ENCODE data around the gene CPAMD8.
A peak's percentile ranks its signal among the peaks of the same experiment; 100 is the strongest.

CPAMD8 gene

DNA sequence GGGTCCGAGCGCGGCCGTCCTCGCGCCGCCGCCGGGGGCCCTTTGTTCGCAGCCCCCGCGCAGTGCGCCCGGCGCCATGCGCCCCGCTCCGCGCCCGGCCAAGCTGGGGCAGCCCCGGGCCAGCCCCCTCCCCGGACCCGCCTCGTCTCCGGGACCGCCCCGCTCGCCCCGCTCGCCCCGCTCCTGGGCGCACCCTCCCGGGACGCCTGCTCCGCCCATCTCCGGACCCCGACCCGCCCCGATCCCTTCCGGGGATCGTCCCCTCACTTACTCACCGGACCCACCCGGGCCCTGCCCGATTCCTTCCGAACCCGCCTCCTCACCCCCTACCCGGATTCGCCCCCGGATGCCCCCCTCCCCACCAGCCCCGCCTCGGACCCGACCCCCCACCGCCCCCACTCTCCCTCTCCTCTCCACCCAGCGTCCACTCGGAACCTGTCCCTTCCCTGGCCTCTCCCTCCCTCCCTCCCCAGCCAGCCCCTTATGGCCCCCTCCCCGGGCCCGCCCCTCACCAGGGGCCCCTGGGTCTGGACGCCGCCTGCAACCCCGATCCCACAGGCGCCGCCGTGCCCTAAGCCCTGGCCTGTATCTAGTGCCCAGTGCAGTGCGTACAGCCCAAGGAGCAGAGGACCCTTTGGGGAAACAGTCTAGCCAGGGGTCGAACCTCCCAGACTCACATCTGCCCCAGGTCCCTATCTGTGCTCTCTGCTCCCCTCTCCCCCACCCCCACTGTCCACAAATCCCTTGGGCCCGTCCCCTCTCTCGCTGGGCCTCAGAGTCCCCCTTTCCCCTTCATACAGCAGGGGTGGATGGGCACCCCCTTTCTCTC lies at the start of gene CPAMD8:
Gene CPAMD8, minus strand, starts transcription at position 105 of the 829 bp plus-strand sequence. CDS start 168 bp downstream, outside the sequence.
- ATAC-seq, result peak in 1 of 2 donors; percentile 20

DNA sequence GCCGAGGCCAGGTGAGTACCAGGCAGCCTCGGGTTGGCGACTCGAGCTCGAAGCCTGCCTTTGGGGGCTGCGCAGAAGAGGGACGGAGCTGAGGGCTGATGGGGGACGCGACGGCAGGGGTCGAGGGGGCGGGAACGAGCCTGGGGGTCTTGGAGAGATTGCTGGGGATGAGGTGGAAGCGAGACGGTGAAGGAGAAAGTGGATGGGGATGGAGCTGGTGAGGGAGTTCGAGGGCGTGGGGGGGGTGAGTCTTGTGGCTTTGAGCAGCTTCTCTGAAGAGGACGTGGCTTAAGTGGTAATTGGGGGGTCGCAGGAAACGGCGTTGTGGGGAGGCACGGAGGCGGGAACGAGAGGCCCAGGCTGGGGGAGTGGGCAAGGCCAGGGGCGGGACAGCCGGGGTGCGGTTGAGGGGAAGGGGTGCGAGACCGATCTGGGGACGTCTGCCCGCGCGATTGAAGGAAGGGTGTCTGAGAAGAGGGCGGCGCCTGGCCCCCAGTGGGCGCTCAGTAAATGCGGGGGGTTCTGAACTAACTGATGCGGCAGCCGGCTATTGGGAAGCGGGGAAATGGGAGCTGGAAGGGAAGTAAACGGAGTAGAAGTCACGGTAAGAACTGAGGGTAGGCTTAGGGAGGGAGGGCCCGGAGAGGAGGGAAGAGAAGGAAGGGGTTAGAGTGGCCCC lies 49.4 kb upstream of the CPAMD8 start:
- ATAC-seq, result no peak

DNA sequence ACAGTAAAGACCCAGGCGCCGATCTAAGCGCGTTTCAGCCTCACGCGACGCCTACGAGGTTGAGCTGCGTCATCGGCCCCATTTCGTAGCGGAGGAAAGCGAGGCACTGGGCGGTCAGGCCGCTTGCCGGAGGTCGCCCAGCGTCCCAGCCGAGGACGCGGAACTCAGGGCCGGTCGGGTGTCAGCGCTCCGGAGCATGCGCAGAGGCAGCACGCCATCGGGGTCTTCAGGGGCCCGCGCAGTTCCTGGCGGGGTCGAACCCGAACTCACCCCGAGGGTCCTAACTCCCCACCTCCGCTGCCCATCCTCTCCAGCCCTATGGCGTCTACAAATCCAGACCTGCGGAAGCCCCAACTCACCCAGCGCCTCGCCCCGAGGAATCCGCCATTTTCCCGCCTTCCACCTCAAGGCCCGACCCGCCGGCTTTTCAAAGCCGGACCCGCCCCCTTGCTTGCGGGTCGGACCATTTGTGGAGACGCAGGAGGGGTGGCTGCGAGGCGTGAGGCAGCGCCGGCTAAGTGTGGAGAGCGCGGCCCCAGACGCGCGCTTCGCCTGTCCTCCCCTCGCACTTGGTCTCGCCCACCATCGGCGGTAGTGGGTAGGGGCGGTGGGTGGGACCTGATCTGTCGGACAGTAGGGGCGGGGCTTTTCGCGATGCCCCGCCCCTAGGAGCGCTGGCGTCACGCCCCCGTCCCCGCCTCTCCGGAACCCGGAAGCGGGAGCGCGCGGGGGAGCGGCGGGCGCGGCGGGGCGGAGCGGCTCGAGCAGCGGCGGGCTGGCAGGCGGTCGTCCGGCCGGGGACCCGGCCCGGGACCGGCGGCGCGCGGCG lies 48.6 kb upstream of the CPAMD8 start, which contains the start of the genes HAUS8 and MYO9B:
Gene HAUS8, minus strand, starts transcription at position 418 of the 829 bp plus-strand sequence. Its CDS starts 30 bp downstream, at position 388.
Gene MYO9B, plus strand, starts transcription at position 743 of the 829 bp plus-strand sequence. CDS start 25,941 bp downstream, outside the sequence.
- peak; percentile 69 to 78 for ATAC-seq

DNA sequence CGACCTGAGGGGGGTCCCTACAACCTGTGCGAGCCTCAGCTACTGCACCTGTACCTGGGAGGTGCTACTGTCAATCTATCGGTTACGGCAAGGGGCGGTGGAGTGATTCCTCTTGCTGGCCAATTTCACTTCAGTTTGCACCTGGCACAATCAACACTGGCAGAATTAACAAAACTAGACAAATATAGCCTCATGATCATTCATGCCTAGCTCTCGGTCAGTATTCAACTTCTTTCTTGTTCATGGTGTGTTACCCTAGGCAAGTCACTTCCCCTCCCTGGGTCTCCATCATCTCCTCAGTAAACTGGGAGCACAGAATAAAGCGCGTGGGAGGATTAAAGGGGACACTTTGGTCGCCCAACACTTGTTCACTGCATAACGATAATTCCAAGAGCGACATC lies 48.0 kb upstream of the CPAMD8 start:
- no peak for ATAC-seq

DNA sequence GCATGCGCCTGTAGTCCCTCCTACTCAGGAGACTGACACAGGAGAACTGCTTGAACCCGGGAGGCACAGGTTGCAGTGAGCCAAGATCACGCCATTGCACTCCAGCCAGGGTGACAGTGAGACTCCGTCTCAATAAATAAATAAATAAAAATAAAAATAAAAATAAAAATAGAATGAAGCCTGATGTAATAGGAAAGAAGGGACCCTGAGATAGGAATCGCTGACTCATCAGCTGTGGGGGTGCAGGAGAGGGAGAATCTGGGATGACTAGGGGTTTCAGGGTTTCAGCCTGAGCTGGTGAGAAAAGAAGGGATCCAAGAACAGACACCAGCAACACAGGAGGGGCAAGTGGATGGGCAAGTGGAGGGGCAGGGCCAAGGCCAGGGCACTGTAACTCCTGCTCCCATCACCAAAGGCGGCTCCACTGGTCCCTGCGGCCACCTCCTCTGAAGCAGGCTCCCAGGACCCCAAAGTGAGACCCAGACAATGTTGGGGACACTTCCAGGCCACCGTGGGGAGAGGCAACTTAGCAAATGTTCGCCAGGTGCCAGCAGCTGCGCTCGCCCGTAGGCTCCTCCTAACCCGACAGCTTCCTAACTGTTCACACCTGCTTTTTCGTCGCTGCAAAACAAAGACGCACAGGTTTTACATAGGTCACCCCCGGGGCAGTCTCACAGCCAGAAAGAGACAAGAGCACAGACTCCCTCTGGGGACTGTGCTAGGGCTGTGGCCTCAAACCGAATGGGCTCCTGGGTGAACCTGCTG lies 47.4 kb upstream of the CPAMD8 start:
- no peak for ATAC-seq

DNA sequence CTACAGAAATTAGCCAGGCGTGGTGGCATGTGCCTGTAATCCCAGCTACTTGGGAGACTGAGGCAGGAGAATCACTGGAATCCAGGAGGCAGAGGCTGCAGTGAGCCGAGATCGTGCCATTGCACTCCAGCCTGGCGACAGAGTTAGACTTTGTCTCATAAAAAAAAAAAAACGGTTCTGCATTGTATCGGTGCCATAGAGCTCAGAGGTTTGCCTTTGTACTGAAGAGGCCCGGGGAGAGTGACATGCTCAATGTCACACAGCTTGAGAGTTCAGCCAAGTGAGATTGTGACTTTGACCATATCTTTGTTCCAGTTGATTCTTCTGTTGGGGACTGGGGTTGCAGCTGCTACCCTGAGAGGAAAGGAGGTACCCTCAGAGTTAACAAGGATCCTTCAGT lies 44.3 kb upstream of the CPAMD8 start:
- ATAC-seq, result no peak

DNA sequence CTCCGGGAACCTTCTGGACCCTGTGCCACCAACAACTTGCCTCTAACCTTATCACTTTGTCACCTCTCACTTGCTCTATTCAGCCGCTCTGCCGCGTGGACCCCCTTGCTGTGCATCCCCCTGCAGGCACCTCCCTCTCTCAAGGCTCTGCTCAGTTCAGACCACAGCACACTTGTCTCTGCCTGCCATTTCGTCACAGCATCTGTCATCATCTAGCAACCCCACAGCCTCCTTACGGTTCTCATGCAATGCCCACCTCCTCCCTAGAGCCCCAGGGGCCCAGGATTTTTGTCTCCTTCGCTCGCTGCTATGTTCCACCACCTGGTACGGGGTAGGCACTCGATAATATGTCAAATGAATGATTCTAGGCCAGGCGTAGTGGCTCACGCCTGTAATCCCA lies 43.8 kb upstream of the CPAMD8 start:
- ATAC-seq, result no peak

DNA sequence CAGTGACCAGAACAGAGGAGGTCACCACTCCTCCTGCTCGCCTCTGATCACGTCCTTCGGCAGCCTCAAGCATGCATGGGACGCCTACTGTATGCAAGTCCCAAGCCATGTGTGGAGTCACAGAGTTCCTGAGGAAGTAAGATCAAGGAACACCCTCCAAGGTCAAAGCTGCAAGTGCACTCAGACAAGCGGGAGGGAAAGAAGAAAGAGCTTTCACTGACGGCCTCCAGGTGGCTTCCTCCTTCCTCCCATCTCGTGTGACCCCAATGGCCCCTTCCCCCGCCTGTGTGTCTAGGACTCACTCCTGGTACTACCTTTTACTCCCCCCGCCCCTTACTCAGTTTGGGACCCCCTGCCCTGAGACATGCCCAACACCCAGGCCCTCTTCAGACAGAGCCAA lies 42.6 kb upstream of the CPAMD8 start:
- ATAC-seq, result no peak

DNA sequence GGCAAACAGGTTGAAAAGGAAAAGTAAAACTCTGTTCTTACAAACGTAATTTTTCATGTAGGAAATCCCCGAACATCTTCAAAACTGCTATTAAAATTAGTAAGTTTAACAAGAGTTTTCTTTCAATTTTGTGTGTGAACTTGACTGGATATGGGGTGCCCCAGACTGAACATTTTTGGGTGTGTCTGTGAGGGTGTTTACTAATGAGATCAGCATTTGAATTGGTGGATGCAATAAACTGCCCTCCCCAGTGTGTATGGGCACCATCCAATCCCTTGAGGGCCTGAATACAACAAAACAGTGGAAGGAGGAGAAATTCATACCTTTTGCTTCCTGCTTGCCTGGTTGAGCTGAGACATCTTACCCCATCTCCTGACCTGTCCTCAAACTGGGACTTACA lies 36.8 kb upstream of the CPAMD8 start:
- ATAC-seq, result peak; percentile 70 to 81

DNA sequence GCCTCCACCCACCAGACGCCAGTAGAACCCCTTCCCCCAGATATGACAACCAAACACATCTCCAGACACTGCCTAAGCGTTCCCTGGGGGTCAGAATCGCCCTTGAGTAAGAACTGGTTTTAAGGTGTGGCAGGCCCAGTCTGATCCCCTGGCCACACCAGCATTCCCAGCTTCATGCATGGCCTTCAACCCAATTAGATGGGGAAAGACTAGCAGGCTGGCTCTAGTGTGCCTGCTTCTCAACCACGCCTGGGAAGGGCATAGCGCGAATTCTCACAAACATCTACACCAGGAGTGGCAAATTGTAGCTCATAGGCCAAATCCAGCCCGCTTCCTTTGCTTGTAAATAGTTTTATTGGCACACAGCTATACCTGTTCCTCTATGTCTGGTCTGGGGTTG lies 35.1 kb upstream of the CPAMD8 start:
- ATAC-seq, result no peak

DNA sequence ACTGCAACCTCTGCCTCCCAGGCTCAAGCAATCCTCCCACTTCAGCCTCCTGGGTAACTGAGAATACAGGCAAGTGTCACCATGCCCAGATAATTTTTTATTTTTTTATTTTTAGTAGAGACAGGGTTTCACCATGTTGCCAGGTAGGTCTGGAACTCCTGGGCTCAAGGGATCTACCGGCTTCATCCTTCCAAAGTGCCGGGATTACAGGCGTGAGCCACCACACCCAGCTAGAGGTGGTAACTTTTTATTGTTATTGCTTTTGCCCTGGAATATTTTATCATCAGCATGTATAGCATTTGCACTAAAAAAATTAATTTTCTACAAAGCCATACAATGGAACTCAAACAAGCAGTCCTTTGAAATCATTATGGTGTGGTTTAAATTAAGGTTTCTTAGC lies 34.6 kb upstream of the CPAMD8 start:
- no peak for ATAC-seq

DNA sequence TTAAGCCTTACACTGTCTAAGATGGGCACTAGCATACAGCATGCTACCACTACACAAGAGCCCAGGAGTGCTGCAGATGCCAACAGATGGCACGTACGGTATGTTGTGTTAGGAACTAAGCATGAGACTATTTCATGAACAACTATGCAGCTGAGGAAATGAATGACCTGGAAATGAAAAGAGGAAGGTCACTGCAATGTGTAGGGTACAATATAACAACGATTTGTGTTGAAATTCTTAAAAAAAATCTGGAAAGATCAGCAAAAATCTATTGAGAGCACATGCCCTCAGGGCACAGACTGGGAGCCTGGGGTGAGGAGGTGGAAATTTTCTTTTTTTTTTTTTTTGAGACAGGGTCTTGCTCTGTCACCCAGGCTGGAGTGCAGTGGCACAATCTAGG lies 34.2 kb upstream of the CPAMD8 start:
- ATAC-seq, result no peak

DNA sequence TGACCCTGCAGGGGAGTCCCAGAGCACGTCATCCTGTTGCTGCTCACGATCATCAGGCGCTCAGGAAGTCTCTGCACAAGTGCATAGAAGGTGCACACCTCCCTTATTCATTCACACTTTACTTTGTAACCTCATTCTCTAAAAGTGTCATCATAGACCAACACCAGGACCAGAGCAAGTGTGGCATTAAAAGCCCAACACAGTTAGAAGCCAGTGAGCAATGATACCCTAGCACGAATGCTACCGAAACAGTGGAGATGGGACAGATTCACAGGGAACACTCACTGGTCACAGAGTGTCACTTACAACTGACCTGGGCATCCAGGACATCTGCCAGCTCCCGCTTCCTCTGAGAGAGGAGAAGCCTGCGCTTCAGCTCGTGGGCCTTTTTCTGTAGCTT lies 31.6 kb upstream of the CPAMD8 start:
- ATAC-seq, result no peak

DNA sequence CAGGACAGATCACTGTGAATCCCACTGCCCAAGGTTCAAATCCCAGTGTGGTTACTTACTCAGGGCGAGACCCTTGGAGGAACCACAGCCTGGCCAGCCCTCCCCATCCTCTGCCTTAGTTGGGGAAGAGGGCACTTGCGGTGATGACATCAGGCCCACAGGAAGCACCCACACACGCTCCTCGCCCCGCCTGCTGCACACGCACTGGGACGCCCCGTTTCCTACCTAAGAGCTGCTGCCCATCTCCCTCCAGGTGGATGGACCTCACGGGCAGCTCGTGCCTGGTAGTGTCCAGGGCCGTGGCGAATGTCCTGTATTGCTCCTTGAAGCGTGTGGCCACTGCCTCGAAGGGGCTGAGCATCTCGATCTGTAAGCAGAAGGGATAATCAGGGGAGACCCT lies 29.0 kb upstream of the CPAMD8 start:
- no peak for ATAC-seq

DNA sequence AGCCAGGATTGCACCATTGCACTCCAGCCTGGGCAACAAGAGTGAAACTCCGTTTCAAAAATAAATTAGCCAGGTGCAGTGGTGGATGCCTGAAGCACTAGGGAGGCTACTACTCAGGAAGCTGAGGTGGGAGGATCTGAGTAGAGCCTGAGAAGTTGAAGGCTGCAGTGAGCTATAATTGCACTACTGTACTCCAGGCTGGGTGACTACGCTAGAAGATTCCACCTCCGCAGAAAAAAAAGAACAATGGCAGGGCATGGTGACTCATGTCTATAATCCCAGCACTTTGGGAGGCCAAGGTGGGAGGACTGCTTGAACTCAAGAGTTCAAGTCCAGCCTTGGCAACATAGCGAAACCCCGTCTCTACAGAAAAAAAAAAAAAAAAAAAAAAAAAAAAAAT lies 28.1 kb upstream of the CPAMD8 start:
- no peak for ATAC-seq

DNA sequence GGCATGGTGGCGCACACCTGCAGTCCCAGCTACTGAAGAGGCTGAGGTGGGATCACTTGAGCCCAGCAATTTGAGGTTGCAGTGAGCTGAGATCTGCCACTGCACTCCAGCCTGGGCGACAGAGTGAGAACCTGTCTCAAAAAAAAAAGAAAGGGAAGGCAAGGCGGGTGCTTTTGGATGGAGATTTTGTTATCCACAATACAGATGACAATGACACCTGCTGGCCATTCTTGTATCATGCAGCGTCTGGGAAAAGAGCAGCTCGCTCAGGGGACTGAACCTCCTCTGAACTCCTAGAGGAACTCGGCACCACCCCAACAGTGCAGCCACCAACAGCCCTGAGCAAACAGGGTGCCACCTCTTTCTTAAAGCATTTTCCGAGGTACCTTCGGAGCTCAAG lies 25.8 kb upstream of the CPAMD8 start:
- no peak for ATAC-seq

DNA sequence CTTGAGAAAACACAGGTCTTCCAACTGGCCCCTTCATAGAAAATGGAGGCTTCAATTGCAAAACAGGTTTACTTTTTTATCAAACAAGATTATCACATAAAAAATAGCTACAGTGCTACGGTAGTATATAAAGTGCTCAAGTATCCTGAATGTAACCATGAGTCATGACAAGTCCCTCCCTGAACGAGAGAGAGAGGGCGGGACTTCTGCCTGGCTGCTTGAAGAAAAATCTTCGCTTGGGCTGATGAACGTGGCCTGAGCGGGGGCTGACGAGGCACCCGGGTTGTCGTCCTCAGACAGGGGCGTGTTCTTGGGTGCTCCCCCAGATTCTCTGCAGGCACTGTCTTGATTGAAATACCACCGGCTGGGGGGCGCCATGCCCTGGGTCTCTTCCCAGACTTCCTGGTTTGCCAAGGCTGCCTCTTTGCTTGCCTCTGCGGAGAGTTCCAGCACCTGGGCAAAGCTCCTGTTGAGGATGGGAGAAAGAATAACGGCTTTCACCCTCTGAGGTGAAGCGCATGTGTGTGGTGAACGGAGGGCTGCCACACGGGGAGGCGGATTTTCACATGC lies 23.2 kb upstream of the CPAMD8 start:
- ATAC-seq, result no peak

DNA sequence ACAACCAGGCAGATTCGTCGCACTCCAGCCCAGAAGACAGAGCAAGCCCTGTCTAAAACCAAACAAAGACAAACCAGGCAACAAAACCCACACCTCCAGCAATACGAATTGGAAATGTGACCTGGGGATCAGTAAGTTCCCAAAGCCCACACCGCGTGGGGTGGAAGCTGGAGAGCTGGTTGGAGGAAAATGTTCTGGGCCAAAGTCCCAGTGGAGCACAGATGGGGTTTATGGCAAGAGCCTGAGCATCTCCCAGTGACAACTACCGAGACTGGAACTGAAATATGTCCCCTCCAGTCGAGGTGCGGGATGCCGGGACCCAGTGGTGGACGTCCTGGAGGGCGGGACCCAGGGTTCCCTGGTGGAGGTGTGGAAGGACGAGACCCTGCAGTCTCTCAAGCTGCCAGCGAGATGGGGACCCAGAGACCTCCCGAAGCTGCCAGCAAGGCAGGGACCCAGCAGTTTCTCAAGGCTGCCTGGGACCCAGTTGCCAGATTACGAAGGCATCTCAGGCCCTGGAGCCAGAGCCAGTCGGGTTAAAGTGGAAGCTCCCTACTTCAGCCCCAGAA lies 22.4 kb upstream of the CPAMD8 start:
- no peak for ATAC-seq

DNA sequence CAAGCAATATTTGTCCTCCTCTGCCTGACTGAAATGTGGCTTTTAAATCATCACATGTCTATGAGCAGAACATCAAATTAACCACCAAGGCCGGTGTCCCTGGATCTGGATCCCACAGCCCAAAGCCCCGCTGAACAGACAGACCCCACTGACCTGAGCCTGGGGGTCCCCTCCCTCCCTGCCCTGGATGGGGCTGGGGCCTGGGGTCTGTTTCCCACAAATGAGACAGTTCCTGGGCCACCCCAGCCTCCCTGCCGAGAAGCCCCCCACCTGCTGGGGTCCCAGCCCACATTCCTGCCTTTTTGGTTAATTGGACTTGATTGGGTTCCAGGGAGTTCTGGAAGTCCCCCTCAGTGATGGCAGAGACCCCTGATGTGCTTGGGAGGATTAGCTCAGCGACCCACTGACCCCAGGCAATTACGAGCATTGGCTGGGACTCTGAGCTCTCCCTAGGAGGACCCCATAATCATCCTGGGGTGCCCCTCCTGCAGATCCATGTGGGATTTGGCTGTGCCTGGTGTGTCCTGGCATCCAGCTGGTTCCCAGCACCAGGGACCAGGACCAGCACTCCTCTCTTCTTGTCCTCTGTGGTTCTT lies 19.4 kb upstream of the CPAMD8 start:
- ATAC-seq, result no peak

DNA sequence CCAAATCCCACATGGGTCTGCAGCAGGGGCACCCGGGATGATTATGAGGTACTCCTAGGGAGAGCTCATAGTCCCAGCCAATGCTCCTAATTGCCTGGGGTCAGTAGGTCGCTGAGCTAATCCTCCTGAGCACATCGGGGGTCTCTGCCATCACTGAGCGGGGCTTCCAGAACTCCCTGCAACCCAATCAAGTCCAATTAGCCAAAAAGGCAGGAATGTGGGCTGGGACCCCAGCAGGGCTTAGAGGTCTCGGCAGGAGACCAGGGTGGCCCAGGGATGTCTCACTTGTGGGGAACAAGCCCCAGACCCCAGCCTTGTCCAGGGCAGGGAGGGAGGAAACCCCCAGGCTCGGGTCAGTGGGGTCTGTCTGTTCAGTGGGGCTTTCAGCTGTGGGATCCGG lies 17.1 kb upstream of the CPAMD8 start:
- no peak for ATAC-seq

DNA sequence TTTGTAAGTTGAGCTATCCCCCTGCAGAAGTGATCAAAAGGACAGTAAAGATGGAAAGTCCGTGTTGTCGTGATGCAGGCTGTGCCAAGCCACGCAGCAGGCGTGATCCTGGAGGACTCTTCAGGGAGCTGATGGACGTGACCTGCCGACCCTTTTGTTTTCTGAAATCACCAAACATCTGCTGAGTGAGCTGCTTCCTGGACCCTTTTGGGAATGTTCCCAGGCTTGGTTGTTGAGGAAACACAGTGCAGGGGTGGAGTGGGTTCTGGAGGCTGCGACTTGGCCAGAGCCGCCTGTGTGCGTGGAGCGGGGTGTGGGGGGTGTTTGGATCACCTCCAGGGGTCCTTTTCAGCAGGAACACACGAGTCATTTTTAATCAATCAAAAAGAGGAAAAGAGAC lies 15.4 kb upstream of the CPAMD8 start:
- ATAC-seq, result no peak

Data from activated CD4-positive, CD25-positive, alpha-beta regulatory T cell treated with anti-CD3 and anti-CD28 coated beads, Interleukin-2, amount 50 U/mL, for 24 hours (primary cell).